Endothelial cell of umbilical vein (primary cell): Measurements from ENCODE around the gene MACROD2. TPM values are rescaled to one million over a fixed set of nuclear protein-coding genes. Genes with fewer than 3 reads are reported as not detected.

Source experiments
- BruUV-seq: library from RNA; stranded (reverse); fragments of 400-500 nt; replicated peaks from 2 replicates; lab custom pipeline; 2021; lab: Mats Ljungman, UMichigan
- CTCF ChIA-PET: fragments of 300-600, 350-600 bp; sonication (Branson Sonifier 250); formaldehyde crosslinking; loops from one replicate; lab custom pipeline; 2021; ENCODE audit warnings: antibody characterized with exemption, inconsistent platforms; lab: Charles Lee
- POLR2A ChIA-PET: fragments of 300-600, 350-600 bp; sonication (Branson Sonifier 250); formaldehyde crosslinking; loops from one replicate; lab custom pipeline; 2021; ENCODE audit warnings: antibody characterized with exemption, inconsistent platforms; lab: Charles Lee
- DNase-seq: peaks from one replicate; pipeline ENCODE4 v3.0.0-alpha.2; 2011; ENCODE audit warnings: low read depth, low spot score
- FAIRE-seq: peaks from 2 replicates; lab custom pipeline; 2011; peaks lifted over from hg19 to GRCh38; lab: Jason Lieb, UNC
- H2AFZ ChIP-seq: 2 replicates; pipeline ENCODE4 v1.6.0; 2012; ENCODE audit warnings: low read depth, low read length, control low read depth, inconsistent platforms
- H3K27ac ChIP-seq: 2 replicates; pipeline ENCODE4 v1.5.1; 2011; ENCODE audit warnings: low read depth, mild to moderate bottlenecking, control low read depth, low read length, moderate library complexity; ENCODE audit not compliant: insufficient read depth
- H3K27me3 ChIP-seq, 2 experiments: 2 replicates each; pipeline versions ENCODE4 v1.6.0 to v1.6.1; 2011; ENCODE audit warnings: low read length in 2 of 2, mixed read lengths in 1 of 2; ENCODE audit not compliant: control insufficient read depth in 2 of 2, insufficient read depth in 2 of 2
- H3K36me3 ChIP-seq, 2 experiments: 2 replicates in 1 of 2; 3 replicates in 1 of 2; pipeline ENCODE4 v1.5.1; 2011; ENCODE audit warnings: low read length in 2 of 2, mild to moderate bottlenecking in 1 of 2, moderate library complexity in 1 of 2; ENCODE audit not compliant: control insufficient read depth in 2 of 2, insufficient read depth in 2 of 2; ENCODE audit errors: extremely low read depth in 1 of 2
- H3K4me1 ChIP-seq: 3 replicates; pipeline ENCODE4 v1.5.1; 2011; ENCODE audit warnings: mild to moderate bottlenecking, low read length; ENCODE audit not compliant: control insufficient read depth, insufficient read depth; ENCODE audit errors: extremely low read depth
- H3K4me2 ChIP-seq: 2 replicates; pipeline ENCODE4 v1.6.1; 2011; ENCODE audit warnings: low read length, control low read depth, mixed read lengths; ENCODE audit not compliant: insufficient read depth
- H3K4me3 ChIP-seq, 3 experiments: fragments of 200-600 bp in 1 of 3; sonication (generic), shearing (Covaris generic) in 1 of 3; replicated peaks in 1 of 3; 2 replicates each; pipeline ENCODE4 v1.5.1; 2011 to 2016; ENCODE audit warnings: control low read depth in 3 of 3, low read length in 3 of 3, mild to moderate bottlenecking in 2 of 3, inconsistent platforms in 1 of 3, low read depth in 1 of 3, moderate library complexity in 1 of 3; ENCODE audit not compliant: insufficient read depth in 1 of 3
- H3K79me2 ChIP-seq: 2 replicates; pipeline ENCODE4 v1.6.0; 2012; ENCODE audit warnings: low read length, inconsistent platforms; ENCODE audit not compliant: control insufficient read depth, insufficient read depth
- H3K9ac ChIP-seq: replicated peaks from 2 replicates; pipeline ENCODE3; 2011; ENCODE audit warnings: low read length, control low read depth; ENCODE audit not compliant: insufficient read depth; ENCODE audit errors: extremely low read depth
- H3K9me1 ChIP-seq: replicated peaks from 3 replicates; pipeline ENCODE4 v1.6.0; 2011; ENCODE audit warnings: mild to moderate bottlenecking, low read length; ENCODE audit not compliant: control insufficient read depth, insufficient read depth; ENCODE audit errors: extremely low read depth
- H3K9me3 ChIP-seq: replicated peaks from 2 replicates; pipeline ENCODE4 v1.5.1; 2012; ENCODE audit warnings: low read length, inconsistent platforms; ENCODE audit not compliant: control insufficient read depth, insufficient read depth
- H4K20me1 ChIP-seq: replicated peaks from 2 replicates; pipeline ENCODE3; 2011; ENCODE audit warnings: mild to moderate bottlenecking, low read length; ENCODE audit not compliant: control insufficient read depth, insufficient read depth; ENCODE audit errors: extremely low read depth
- CTCF ChIP-seq, 2 donors: IDR thresholded peaks; 1 replicate in 1 of 2; 2 replicates in 1 of 2; pipeline ENCODE4 v1.5.1; 2011; ENCODE audit warnings: low read length in 2 of 2, mild to moderate bottlenecking in 2 of 2, moderate library complexity in 2 of 2, control low read depth in 1 of 2, inconsistent platforms in 1 of 2, low read depth in 1 of 2; ENCODE audit not compliant: insufficient read depth in 1 of 2; ENCODE audit errors: extremely low read depth in 1 of 2
- EZH2 ChIP-seq: IDR thresholded peaks from 2 replicates; pipeline ENCODE4 v1.6.1; 2012; ENCODE audit warnings: borderline replicate concordance, low read depth, mild to moderate bottlenecking, moderate library complexity, low read length, inconsistent platforms; ENCODE audit not compliant: severe bottlenecking
- FOS ChIP-seq: IDR thresholded peaks from 2 replicates; pipeline ENCODE4 v1.6.1; 2011; ENCODE audit warnings: mild to moderate bottlenecking, low read length, moderate library complexity, borderline replicate concordance; ENCODE audit not compliant: insufficient read depth
- GATA2 ChIP-seq: IDR thresholded peaks from 2 replicates; pipeline ENCODE4 v1.7.0; 2011; ENCODE audit warnings: low read depth, mild to moderate bottlenecking, moderate library complexity, mixed read lengths, low read length; ENCODE audit not compliant: insufficient read length, insufficient read depth
- JUN ChIP-seq: IDR thresholded peaks from 2 replicates; pipeline ENCODE4 v1.6.1; 2011; ENCODE audit warnings: borderline replicate concordance, low read depth; ENCODE audit not compliant: insufficient read length, insufficient read depth
- MAX ChIP-seq: IDR thresholded peaks from 2 replicates; pipeline ENCODE4 v1.6.1; 2011; ENCODE audit not compliant: insufficient read depth, insufficient read length
- MYC ChIP-seq: IDR thresholded peaks from one replicate; pipeline ENCODE4 v1.6.1; 2011; ENCODE audit warnings: mild to moderate bottlenecking, low read depth, low read length
- POLR2A ChIP-seq: IDR thresholded peaks from 2 replicates; pipeline ENCODE4 v1.6.1; 2012; ENCODE audit warnings: low read depth, mild to moderate bottlenecking, control low read depth, low read length
- POLR2AphosphoS5 ChIP-seq: IDR thresholded peaks from 2 replicates; pipeline ENCODE4 v1.6.1; 2012; ENCODE audit warnings: low read depth, mild to moderate bottlenecking, control low read depth, low read length, moderate library complexity; ENCODE audit not compliant: insufficient read depth
- dilution Hi-C: fragments of 300-500 bp; cut with MboI; formaldehyde crosslinking; loops from one replicate; pipeline ENCODE4 v1.15.0; 2019; ENCODE audit warnings: low sequenced_read_pairs; ENCODE audit not compliant: extremely low pct_ligation_motif_present
- intact Hi-C: fragments of 100-400 bp; cut with micrococcal nuclease; formaldehyde crosslinking; loops from one replicate; pipeline ENCODE4 v1.10.0; 2022
- polyA plus RNA-seq, 4 experiments: library from polyadenylated mRNA; depleted of rRNA in 3 of 4; stranded (reverse) in 3 of 4; unstranded in 1 of 4; fragments of >200 nt; gene quantifications; 2 replicates each; pipeline versions ENCODE4 v1.2.1 to v1.2.3, GENCODE V29; 2011 to 2012; ENCODE audit warnings: missing spikeins in 1 of 4
- total RNA-seq: library from RNA; stranded (reverse); gene quantifications from 2 replicates; pipeline ENCODE4 v1.2.3, GENCODE V29; 2021

Gene MACROD2
- total and polyA plus RNA-seq, 2 donors (not counting 3 experiments of a cell fraction or from before 2014, with no cell fraction given): 0.11 to 0.73 TPM

- dilution Hi-C loops: no loop called here
- Histone ChIP-seq H3K4me3 (no peak overlapping the region), H3K9me1 (no peaks in the 10 kb centered on the region), H4K20me1 (no peaks in the 10 kb centered on the region), H3K36me3 (no peaks in the 10 kb centered on the region), H2AFZ (no peak overlapping the region), H3K27ac (no peak overlapping the region), H3K9me3 (no peaks in the 10 kb centered on the region), H3K4me1 (no peaks in the 10 kb centered on the region), H3K27me3 (no peaks in the 10 kb centered on the region), H3K79me2 (no peaks in the 10 kb centered on the region), H3K9ac (no peak overlapping the region), H3K4me2 (no peak overlapping the region)
- no peak for DNase-seq
- TF ChIP-seq JUN (no peak), MAX (no peak), CTCF (IDR thresholded peaks at IDR 0.05; ENCODE audit: extremely low read depth in 1 of 2, insufficient read depth in 1 of 2, low read depth in 1 of 2, low read length in 2 of 2) (no peak), FOS (no peak), EZH2 (no peak), MYC (no peak), POLR2A (no peak), POLR2AphosphoS5 (no peak), GATA2 (no peak)
- FAIRE-seq: no peak
- BruUV-seq: no TSS peak
- POLR2A ChIA-PET: no interaction called here
- intact Hi-C loops: no loop called here
- CTCF ChIA-PET: no interaction called here
These were observed 138.7 kb downstream of the MACROD2 start for GRCh38 chr20:14134004-14134403.
